GM21529 (cell line): ENCODE measurements around the gene PLAC9.

Experiments
- ATAC-seq: cut with Tn5 transposase; IDR thresholded peaks from one replicate; pipeline ENCODE4 v1.9.1; 2021; ENCODE audit not compliant: unreplicated experiment

The PLAC9 gene

DNA sequence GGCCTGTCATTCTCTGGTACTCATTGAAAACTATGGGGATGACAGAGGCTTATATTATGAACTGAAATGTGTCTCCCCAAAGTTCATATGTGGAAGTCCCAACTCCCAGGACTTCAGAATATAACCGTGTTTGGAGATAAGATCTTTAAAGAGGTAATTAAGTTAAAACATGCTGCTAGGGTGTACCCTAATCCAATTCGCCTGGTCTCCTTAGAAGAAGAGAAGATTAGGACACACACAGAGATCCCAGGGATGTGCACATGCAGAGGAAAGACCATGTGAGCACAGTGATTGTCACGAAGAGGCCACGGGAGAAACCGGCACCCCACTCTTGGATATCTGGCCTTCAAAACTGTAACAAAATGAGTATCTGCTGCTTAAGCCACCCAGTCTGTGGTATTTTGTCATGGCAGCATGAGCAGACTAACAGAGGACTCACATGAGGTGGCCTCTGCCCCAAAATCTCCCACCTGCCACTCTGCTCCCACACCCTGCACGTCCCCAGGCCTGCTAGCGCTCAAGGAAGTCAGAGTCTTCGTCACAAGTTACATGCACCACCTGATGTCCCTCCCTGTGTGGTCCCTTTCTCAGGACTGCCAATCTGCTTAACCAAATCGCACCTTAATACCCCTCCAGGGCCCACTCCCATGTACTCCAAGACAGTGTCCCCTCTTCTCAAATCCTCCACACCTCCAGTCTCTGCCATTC is 26.8 kb downstream of the PLAC9 start:
- no peak for ATAC-seq

DNA sequence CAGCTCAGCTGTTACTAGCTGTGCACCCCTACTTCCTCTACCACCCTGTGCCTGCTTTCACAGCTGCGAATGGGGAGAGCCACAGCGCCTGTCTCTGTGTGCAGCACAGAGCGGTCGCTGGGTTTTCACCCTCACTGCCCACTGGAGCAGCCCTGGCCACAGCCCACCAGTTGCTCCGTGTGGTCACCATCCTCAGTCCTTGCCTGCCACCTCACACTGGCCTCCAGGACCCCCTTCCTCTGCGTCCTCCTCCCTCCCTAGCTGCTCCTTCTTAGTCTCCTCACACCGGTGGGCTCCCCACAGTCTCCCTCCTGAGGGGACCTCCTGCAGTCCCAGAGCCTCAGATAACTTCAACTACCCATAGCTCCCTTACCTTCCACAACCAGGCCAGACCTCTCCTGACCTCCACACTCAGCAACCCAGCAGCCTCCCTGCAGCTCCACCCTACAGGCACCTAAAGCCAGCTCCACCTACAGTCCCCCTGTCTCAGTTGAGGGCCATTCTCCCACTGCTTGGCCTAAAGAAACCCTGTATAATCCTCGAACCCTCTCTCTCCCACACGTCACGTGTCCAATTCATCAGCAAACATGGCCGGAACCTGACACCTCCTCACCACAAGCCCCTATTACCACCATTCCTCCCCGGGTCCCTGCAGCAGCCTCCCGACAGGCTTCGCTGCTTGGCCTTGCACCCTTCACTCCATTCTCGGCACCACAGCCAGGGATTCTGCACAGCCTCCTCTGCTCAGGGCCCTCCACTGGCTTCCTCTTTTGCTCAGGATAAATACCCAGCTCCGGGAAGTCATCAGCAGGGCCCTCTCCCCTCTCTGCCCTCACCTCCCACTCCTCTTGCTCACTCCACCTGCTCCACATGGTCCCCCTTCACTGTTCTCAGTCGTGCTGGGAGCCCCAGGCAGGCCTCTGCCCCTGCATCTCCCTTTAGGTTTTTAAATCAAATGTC is 28.1 kb downstream of the PLAC9 start:
- ATAC-seq, result no peak

DNA sequence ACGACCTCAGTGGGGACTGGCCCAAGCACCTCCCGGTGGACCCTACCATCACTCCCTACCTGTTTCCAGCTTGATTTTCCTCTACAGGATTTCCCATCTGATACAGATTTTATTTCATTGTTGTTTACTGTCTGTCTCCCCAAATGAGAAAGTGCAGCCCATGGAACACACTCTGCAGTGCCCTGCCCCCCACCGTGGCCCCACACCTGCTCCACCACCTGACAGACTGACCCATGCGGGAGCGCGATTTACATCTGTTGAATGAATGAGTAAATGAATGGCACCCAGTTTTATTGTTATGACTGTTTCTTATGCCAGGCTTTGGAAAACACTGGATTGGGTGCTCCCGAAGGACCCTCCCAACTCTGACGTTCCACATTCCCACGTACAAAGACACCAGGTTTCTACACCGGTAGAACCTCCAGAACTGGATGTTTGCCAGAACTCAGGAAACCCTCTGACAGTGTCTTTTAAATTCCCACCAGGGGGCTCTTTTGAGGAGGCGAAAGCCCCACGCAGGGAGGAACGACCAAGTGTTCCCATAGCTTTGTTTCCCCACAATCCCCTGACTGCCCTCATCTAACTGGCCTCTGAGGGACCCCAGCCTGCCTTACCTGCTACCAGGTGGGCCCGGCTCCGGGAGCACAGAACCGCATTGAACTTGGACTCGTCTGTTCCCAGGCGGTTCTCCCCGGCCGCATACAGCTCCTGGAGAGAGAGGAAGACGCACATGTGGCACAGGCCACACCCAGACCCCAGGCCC is 29.0 kb downstream of the PLAC9 start:
- ATAC-seq, result no peak

DNA sequence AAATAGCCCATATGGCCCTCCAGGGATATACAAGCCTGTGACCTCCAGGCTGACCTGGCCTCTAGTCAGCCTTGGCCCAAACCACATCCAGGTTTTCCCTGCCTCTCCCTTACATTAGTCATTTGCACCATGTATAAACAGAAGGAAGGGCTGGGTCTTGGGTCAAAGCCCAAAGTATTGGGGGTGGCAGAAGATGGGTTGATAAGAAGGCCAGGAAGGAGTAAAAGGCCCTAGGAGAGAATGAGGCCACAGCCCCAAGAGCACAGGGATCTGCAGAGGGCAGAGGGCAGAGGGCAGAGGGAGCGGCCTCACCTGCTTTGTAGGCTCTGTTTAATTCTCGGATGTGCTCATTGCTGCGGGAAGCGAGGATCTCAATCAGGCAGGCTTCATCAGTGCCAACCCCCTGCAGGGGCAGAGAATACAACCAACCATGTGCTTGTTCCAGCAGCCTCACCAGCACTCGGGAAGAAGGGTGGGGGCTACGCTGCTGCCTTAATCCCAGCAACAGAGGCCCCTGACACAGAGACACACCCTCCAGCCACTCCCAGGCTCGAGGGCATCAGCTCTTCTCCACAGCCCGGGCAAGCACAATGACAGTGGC is 31.3 kb downstream of the PLAC9 start:
- no peak for ATAC-seq

DNA sequence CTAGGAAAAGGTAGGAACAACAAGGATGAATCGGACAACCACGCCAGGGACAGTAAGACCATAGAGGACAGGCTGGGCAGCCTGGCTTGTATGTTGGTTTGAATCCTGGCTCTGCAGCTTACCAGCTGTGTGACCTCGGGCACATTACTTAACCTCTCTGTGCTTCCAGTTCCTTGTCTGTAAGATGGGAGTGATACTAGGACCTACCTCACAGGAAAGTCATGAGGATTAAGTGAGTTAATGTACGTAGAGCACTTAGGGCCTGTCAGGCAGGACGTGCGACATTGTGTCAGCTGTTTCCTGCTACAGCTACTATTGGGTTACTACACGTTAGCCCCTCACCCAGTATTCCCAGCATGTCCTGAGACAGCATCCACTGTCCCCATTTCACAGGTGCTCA is 32.1 kb downstream of the PLAC9 start:
- ATAC-seq, result no peak

DNA sequence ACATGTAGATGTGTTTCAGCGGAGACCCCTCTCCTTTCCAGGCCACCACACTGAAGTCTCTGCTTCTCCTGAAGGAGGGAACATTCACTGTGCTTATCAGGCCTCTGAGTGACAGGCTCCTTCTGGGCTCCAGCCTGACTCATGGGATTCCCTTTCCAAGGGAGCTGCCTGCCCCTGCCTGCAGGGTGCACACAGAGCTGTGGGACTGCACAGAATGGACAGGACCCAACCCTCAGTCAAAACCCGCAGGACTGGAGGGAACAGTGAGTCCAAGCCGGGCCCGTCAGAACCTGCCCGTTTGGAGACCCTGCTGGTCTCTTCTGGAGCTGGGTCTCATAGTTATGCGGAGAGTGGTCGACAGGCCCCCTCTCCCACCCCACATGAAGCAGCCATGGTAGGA is 32.6 kb downstream of the PLAC9 start:
- no peak for ATAC-seq

DNA sequence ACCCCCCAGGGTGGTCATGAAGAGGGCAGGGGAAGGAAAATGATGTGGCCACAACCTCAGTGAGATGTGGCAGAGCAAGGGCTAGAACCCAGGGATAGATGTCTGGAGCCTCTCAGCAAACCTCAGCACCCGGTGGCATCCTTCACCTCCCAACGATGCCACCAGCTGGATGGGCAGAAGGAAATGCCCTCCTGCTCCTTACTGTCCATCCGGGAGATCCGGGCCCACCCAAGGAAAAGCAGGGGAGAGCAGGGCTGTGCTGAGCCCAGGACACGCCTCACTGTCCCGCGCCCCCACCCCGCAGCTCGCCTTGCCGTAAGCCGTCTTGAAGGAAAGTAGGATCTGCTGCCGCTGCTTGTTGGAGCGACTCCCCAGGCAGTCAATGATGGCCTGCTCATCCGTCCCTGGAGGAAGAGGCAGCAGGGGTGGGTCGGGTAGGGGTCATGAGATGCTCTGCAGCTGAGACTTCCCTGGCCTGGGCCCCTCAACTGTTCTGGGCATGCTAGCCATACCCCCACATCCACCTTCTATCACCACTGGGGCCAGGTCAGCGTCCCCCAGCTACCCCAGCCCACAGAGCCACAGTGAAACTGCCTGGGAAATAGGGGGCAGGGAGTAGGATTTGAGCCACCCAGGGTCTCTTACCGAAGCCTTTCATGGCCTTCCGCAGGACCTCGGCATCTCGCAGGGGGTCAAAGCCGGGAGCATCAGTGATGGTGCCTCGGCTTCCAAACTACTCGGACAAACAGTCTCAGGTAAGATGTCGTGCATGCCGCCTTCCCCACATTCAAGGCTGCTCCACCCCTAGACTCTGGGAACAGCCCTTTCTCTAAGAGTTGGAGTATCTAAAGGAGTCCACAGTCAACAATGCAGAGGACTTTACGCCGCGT is 34.3 kb downstream of the PLAC9 start:
- ATAC-seq, result no peak

DNA sequence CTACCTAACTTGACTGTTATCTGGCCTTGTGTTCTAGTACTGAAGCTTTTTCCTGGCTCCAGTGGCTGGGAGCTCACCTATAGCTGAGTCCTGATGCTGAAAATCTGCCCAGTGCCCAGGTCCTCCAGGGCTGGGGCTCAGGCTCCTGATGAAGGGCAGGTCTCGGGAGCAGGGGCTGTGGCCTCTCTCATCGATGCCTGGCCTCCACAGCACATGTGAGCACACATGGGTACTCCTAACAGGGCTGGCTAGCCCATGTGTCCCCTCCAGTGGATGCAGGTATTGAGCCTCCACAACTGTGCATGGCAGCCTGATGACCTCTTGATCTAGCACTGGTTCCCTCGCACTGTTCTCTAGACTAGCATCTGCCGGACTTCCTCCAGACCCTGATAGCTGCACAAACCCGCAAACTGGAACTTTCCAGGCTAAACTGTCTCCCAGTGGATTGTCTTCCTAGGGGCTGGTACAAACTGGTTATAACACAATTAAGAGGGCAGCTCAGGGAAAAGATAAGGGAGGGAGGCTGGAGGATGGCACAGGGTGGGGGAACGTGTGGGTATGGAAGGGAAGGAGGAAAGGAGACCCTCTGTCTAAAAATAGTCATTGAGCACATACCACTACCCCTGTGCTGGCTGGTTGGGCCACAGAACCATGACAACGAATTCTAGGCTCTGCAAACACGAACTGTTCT is 35.1 kb downstream of the PLAC9 start:
- ATAC-seq, result no peak

DNA sequence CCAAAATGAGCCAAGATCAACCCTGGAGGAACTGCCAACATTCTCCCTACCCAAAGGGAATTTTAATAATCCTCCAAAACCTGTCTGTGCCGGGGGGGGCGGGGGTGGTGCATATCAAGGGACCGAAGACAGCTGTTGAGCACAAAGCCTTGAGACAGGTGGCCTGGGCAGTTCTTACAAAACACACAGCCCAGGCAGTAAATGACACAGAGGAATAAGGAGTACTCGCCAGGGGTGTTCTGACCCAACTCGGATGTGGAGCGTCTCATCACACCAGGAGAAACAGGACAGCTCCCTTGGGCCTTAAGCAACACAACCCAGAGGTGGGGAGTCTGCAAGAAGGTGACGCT is 35.6 kb downstream of the PLAC9 start:
- ATAC-seq, result no peak

DNA sequence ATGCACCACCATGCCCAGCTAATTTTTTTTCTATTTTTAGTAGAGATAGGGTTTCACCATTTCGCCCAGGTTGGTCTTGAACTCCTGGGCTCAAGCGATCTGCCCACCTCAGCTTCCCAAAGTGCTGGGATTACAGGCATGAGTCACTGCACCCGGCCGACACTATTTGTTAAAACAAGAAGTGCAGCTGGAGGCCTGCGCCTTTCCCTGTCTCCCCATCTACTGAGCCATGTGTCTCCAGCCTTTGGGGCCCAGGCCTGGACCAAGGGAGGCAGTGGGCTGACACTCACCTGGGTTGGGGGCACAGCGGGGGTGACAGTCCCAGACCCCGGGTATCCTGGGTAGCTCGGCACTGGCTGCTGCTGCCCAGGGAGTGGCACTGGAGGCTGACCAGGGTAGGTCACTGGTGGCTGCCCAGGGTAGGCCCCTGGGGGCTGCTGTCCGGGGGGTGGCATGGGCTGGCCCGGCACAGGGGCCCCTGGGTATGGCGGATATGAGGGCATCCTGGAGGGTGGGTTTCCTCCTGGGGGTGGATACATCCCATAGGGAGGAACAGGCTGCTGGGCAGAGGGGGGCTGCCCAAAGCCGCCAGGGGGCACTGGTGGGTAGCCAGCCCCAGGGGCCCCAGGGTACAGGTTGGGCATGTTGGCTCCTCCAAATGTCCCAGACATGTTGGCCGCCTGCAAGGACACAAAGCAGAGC is 36.3 kb downstream of the PLAC9 start:
- peak; percentile 44 for ATAC-seq

DNA sequence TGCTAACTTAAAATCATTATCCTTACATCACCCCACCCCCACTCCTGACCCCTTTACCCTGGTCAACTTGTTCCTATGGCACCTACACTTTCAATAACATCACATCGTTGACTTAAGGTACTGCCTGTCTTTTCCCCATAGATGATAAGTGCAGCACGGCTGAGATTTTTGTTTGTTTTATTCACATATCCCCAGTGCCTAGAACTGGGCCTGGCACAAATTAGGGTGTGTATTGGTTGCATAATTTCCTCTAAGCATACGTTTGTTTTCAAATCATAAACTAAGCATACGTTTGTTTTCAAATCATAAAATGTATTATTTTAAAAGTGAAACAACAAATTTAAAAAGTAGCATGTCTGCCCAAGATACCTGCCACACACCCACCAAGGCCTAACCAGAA is 37.5 kb downstream of the PLAC9 start:
- ATAC-seq, result no peak

DNA sequence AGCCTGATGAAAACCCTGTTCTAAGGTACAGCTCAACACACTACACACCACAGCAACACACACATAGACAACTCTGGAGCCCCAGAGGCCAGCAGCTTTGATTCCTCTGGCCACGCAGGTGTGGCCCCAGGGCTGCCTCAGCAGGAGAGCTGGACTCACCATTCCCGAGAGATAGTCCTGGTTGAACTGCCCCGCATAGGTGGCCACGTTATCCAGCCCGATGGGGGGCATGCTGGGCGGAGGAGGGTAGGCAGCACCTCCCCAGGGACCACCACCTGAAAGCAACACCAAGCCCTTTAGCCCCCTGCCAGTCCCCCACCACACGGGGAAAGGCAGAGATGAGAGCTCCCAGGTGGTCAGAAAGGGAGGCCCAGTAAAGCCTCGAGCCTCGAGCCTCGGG is 38.1 kb downstream of the PLAC9 start:
- ATAC-seq, result no peak

DNA sequence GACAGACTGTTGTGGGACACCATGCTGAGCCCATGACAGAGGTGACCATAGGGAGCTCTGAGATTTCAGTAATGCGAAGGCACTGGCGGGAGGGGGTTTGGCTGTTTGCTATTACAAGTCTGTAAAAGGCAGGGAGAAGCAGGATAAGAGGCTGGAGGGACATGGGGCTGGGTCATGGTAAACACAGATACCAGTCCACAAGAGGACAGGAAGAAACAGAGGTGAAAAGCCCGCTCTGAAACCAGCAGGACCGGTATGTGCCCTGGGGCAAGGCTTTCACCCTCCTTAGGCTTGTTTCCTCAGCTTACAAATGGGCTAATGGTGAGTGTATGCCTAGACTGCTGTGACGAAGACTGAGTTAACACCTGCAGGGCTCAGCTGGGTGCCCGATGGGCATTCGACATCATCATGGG is 38.7 kb downstream of the PLAC9 start:
- no peak for ATAC-seq

DNA sequence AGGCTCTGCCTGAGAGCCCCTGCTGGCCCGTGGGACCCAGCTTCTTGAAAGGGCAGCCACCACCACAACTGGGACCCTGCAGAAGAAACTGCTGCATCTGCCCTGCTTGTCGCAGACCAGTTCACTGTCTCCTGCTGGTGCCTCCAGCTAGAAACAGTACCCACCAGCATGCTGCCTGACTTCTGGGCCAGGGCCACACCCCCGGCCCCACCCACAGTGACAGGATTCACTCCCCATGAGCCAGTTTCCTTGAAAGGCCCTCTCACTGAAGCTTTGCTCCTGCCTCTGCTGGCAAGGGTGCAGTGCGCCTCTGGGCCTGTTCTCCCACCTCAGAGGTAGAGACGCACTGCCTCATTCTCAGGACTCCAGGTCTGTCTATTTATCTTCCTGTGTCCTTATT is 40.4 kb downstream of the PLAC9 start:
- no peak for ATAC-seq

DNA sequence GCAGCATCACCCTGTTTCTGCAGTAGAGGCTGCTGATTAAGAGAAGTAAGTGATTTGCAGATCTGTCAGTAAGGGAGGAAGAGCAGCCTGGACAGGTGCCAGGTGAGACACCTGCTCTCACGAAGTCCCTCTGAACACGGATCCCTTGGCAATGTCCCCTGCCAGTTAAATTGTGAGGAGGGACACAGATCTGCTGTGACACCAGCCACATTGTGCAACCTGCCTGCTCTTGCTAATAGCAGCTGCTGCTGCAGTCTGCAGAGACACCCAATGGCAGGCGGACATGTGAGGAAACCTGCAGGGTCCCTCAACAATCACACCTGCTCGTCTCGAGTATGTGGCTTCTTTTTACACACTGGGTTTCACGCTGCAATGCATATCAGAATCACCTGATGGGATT is 40.9 kb downstream of the PLAC9 start:
- no peak for ATAC-seq

DNA sequence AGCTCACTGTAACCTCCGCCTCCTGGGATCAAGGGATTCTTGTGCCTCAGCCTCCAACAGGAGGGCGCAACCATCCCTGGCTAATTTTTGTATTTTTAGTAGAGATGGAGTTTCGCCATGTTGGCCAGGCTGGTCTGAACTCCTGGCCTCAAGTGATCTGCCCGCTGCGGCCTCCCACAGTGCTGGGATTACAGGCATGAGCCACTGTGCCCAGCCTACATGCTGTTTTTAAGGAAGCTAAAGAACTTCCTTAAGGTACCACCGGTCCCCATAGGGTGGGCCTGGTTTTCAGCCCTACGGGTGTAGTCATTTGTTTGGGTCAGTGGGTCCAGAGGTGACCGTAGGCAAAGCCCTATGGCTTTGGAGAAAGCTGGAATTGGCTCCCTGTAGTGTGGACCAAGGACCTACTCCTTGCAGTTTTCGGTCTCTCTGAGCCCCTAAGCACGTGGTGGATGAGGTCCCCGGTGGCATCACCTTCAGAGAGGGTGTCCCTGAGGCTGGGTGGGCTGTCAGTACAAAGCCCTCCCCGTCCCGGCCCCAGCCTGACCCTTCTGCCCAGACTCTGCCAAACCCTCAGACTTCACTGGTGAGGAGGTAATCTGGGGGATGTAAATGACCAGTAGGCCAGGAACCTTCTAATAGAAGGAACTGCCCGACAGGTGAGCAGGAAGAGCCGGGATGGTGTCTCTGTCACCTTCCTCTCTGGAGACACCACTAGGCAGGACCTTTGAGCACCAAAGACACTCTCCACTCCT is 42.3 kb downstream of the PLAC9 start:
- ATAC-seq, result no peak

DNA sequence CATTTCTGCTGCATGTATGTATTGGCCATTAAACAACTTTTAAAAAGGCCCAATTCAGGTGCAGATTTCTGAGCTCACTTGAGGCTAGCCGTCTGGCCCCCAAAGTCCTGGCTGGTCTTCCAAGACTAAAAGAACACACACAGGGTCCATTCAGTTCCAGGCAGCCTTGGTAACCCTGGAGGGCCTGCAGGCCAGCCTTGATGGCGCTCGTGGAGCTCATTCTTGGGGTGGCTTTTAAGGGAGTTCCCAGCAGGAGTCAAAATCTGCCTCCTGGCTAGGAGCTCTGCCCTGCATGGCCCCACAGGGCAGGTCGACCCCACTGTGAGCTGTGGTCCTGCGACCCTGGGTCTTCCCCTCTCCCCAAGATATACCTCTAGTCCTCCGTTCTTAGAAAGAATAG is 44.0 kb downstream of the PLAC9 start:
- no peak for ATAC-seq
